Panc1 (cell line): ENCODE data around the gene CDK2. TPM values are rescaled to one million over a fixed set of nuclear protein-coding genes. Genes with fewer than 3 reads are reported as not detected.

Experiments used
- ATAC-seq: fragments of 200-7000 bp; cut with Tn5 transposase; 2 replicates; pipeline ENCODE4 v1.9.1; 2020; ENCODE audit warnings: mild to moderate bottlenecking, moderate library complexity
- BruUV-seq: library from RNA; stranded (reverse); fragments of 400-500 nt; replicated peaks from 2 replicates; lab custom pipeline; 2021; lab: Mats Ljungman, UMichigan
- CTCF ChIA-PET: fragments of 300-600 bp; sonication (Branson Sonifier 250); formaldehyde crosslinking; loops from one replicate; lab custom pipeline; 2022; ENCODE audit warnings: antibody characterized with exemption; lab: Charles Lee
- POLR2A ChIA-PET: fragments of 300-600 bp; sonication (Branson Sonifier 250); formaldehyde crosslinking; loops from one replicate; lab custom pipeline; 2022; ENCODE audit warnings: antibody characterized with exemption; lab: Charles Lee
- DNase-seq: peaks from one replicate; pipeline ENCODE4 v3.0.0-alpha.2; 2010; ENCODE audit warnings: low read depth, low spot score
- H3K27ac ChIP-seq: 2 replicates; pipeline ENCODE4 v1.5.1; 2011; ENCODE audit warnings: mild to moderate bottlenecking, low read length, inconsistent platforms
- H3K27me3 ChIP-seq: fragments of 200-500 bp; sonication (Bioruptor generic); 2 replicates; pipeline ENCODE4 v1.6.0; 2014; ENCODE audit warnings: low read length, inconsistent platforms; ENCODE audit not compliant: control insufficient read depth, insufficient read depth
- H3K36me3 ChIP-seq: fragments of 200-500 bp; sonication (Bioruptor generic); 2 replicates; pipeline ENCODE4 v1.5.1; 2014; ENCODE audit warnings: inconsistent platforms, mild to moderate bottlenecking, low read length, moderate library complexity; ENCODE audit not compliant: control insufficient read depth, insufficient read depth
- H3K4me1 ChIP-seq: 2 replicates; pipeline ENCODE4 v1.5.1; 2011; ENCODE audit warnings: inconsistent platforms, mild to moderate bottlenecking, low read length, moderate library complexity; ENCODE audit not compliant: control insufficient read depth, insufficient read depth
- H3K4me3 ChIP-seq, 2 experiments: 2 replicates each; pipeline ENCODE4 v1.5.1; 2011 to 2012; ENCODE audit warnings: low read depth in 2 of 2, low read length in 2 of 2, mild to moderate bottlenecking in 2 of 2, inconsistent platforms in 1 of 2, moderate library complexity in 1 of 2
- H3K9me3 ChIP-seq: fragments of 200-500 bp; sonication (Bioruptor generic); 2 replicates; pipeline ENCODE4 v1.5.1; 2014; ENCODE audit warnings: low read depth, mild to moderate bottlenecking, inconsistent platforms, low read length, moderate library complexity; ENCODE audit not compliant: control insufficient read depth, insufficient read depth
- POLR2AphosphoS5 ChIP-seq: IDR thresholded peaks from 2 replicates; pipeline ENCODE4 v1.6.1; 2012; ENCODE audit warnings: mild to moderate bottlenecking, low read depth, low read length, moderate library complexity
- SIN3A ChIP-seq: IDR thresholded peaks from 2 replicates; pipeline ENCODE4 v1.6.1; 2012; ENCODE audit warnings: low read depth, mild to moderate bottlenecking, low read length, moderate library complexity, borderline replicate concordance; ENCODE audit not compliant: insufficient read depth
- TCF7L2 ChIP-seq: IDR thresholded peaks from 2 replicates; pipeline ENCODE4 v1.6.1; 2011; ENCODE audit warnings: mild to moderate bottlenecking, low read depth, low read length, inconsistent platforms
- in situ Hi-C: cut with HindIII; loops from 2 replicates; pipeline ENCODE4 v1.10.0; 2016; ENCODE audit warnings: low sequenced_read_pairs, low pct_unique_long_range_greater_than_20kb
- intact Hi-C: fragments of 100-400 bp; cut with micrococcal nuclease; formaldehyde crosslinking; loops from one replicate; pipeline ENCODE4 v1.10.0; 2022; ENCODE audit not compliant: unreplicated experiment
- total RNA-seq: library from RNA; stranded (reverse); gene quantifications from one replicate; pipeline ENCODE4 v1.2.1, GENCODE V29; 2021; ENCODE audit not compliant: unreplicated experiment
- TF ChIP-seq, protein P1 (sequence below), 2 experiments: IDR thresholded peaks; 2 replicates each; pipeline ENCODE4 v1.6.1; 2011 to 2012; ENCODE audit warnings: low read depth in 2 of 2, control low read depth in 1 of 2, low read length in 1 of 2, mild to moderate bottlenecking in 1 of 2, moderate library complexity in 1 of 2; ENCODE audit not compliant: insufficient read depth in 1 of 2
- TF ChIP-seq, protein P2 (sequence below): fragments of 450-650 bp; IDR thresholded peaks from 2 replicates; pipeline ENCODE4 v1.5.1; 2017; ENCODE audit warnings: mild to moderate bottlenecking

CDK2 gene
- total RNA-seq, 1 experiment from 2014 or later: 72.9 TPM

- DNase-seq: peak; percentile 67
- Histone ChIP-seq H3K4me1 (peaks cover 33% of the 10 kb centered on the region), H3K27me3 (peaks cover 14% of the 10 kb centered on the region; the same call in 1 of the 2 replicates), H3K4me3 (peak within 1 kb of the TSS; percentile 46 to 69), H3K9me3 (no peaks in the 10 kb centered on the region), H3K27ac (peak within 1 kb of the TSS; percentile 69), H3K36me3 (no peaks in the 10 kb centered on the region; the same call in 1 of the 2 replicates)
- intact Hi-C loops (no loop called here), in situ Hi-C loops (no loop called here)
- ChIA-PET CTCF (interaction anchor here (0.5 to 2.1 kb wide), 8 partner anchors 9 to 104 kb away, joined by 3 to 22 read pairs (median 4); partner anchors contain the start of genes DNAJC14 and RAB5B), POLR2A (interaction anchor here (0.6 kb wide), 1 partner anchor 1916 kb away, joined by 7 read pairs; the partner anchor contains the start of gene CTDSP2)
- peak; percentile 53 for ATAC-seq
- no TSS peak for BruUV-seq
- TF ChIP-seq, protein P1, sequence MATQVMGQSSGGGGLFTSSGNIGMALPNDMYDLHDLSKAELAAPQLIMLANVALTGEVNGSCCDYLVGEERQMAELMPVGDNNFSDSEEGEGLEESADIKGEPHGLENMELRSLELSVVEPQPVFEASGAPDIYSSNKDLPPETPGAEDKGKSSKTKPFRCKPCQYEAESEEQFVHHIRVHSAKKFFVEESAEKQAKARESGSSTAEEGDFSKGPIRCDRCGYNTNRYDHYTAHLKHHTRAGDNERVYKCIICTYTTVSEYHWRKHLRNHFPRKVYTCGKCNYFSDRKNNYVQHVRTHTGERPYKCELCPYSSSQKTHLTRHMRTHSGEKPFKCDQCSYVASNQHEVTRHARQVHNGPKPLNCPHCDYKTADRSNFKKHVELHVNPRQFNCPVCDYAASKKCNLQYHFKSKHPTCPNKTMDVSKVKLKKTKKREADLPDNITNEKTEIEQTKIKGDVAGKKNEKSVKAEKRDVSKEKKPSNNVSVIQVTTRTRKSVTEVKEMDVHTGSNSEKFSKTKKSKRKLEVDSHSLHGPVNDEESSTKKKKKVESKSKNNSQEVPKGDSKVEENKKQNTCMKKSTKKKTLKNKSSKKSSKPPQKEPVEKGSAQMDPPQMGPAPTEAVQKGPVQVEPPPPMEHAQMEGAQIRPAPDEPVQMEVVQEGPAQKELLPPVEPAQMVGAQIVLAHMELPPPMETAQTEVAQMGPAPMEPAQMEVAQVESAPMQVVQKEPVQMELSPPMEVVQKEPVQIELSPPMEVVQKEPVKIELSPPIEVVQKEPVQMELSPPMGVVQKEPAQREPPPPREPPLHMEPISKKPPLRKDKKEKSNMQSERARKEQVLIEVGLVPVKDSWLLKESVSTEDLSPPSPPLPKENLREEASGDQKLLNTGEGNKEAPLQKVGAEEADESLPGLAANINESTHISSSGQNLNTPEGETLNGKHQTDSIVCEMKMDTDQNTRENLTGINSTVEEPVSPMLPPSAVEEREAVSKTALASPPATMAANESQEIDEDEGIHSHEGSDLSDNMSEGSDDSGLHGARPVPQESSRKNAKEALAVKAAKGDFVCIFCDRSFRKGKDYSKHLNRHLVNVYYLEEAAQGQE (IDR thresholded peaks at IDR 0.05; ENCODE audit: insufficient read depth in 1 of 2, low read depth in 2 of 2, low read length in 1 of 2): no peak
- TF ChIP-seq, protein P2, sequence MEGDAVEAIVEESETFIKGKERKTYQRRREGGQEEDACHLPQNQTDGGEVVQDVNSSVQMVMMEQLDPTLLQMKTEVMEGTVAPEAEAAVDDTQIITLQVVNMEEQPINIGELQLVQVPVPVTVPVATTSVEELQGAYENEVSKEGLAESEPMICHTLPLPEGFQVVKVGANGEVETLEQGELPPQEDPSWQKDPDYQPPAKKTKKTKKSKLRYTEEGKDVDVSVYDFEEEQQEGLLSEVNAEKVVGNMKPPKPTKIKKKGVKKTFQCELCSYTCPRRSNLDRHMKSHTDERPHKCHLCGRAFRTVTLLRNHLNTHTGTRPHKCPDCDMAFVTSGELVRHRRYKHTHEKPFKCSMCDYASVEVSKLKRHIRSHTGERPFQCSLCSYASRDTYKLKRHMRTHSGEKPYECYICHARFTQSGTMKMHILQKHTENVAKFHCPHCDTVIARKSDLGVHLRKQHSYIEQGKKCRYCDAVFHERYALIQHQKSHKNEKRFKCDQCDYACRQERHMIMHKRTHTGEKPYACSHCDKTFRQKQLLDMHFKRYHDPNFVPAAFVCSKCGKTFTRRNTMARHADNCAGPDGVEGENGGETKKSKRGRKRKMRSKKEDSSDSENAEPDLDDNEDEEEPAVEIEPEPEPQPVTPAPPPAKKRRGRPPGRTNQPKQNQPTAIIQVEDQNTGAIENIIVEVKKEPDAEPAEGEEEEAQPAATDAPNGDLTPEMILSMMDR: peak; percentile 84
Measured at GRCh38 chr12:55930771-55931316, 35.8 kb upstream of the CDK2 start, which contains the start of gene DGKA. Gene DGKA (plus strand): TSS chr12:55931162. CDS start chr12:55936504, 5,342 bp downstream.

DNA sequence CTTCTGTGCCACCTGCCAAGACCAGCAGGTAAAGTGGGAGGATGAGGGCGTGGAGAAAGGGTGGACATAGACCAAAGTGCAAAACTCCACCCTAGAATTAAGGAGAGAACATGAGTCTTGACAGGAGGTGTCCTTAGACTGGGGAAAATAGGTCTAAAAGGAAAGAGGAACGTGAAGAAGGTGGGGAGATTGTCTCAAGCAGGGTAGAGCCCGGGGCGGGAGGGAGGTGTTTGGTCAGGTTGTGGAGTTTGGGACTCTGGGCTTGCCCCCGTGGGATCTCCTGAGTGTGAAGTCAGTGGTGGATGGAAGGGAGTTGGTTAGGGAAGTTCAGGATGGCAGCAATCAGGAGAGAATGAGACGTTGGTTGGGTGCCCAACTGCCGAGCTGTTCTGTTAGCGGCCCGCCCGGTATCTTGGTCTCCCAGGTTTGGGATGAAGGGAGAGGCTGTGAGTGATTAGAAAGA lies 35.3 kb upstream of the CDK2 start:
- H3K4me1 ChIP-seq: peaks cover 33% of the 10 kb centered on the region
- BruUV-seq: no TSS peak
- no peak for ATAC-seq
- TF ChIP-seq, protein P2: no peak
- TF ChIP-seq POLR2AphosphoS5: no peak
- TF ChIP-seq, protein P1 (IDR thresholded peaks at IDR 0.05; ENCODE audit: insufficient read depth in 1 of 2, low read depth in 2 of 2, low read length in 1 of 2): no peak
- TF ChIP-seq TCF7L2: no peak
- no peak for TF ChIP-seq SIN3A
- no peak for DNase-seq
- H3K4me3 ChIP-seq: peak overlapping the region; percentile 46 to 69
- no peaks in the 10 kb centered on the region; the same call in 1 of the 2 replicates for H3K36me3 ChIP-seq
- peak overlapping the region; percentile 69 for H3K27ac ChIP-seq
- intact Hi-C loops (no loop called here), in situ Hi-C loops (no loop called here)
- H3K27me3 ChIP-seq: peaks cover 14% of the 10 kb centered on the region; the same call in 1 of the 2 replicates
- POLR2A ChIA-PET: no interaction called here
- no peaks in the 10 kb centered on the region for H3K9me3 ChIP-seq
- CTCF ChIA-PET: interaction anchor here (0.6 to 2.1 kb wide), 4 partner anchors 9 to 37 kb away, joined by 3 to 11 read pairs (median 6); no protein-coding TSS in a partner anchor
